AG20443 (cell line): Measurements from ENCODE around the gene TMEM254.
"Not testable (repeated sequence)": the region's sequence is repeated elsewhere in the genome, so short reads cannot be mapped to it uniquely, and the experiment has no call there.

ENCODE experiments used
- DNase-seq: peaks from one replicate; pipeline ENCODE4 v3.0.0; 2012; ENCODE audit warnings: low spot score, mixed read lengths

Gene TMEM254

DNA sequence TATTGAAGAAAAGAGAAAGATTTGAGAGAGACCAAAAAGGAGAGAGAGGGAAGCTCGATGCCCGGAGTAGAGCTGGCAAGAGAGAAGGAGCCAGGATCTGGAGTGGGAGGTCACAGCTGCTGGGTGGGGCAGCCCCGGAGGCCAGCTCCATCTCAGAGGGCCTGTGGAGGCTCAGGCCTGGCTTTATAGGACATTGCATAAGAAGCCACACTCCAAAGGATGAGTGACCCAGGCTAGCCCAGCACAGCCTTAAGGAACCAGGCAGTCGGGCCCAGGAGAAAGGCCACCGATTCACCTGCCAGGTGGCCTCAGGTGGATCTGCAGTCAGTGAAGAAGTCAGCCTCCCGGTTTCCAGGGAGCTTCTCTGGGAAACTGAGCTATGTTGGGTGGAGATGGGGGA is 54.7 kb downstream of the TMEM254 start:
- DNase-seq: peak; percentile 56

DNA sequence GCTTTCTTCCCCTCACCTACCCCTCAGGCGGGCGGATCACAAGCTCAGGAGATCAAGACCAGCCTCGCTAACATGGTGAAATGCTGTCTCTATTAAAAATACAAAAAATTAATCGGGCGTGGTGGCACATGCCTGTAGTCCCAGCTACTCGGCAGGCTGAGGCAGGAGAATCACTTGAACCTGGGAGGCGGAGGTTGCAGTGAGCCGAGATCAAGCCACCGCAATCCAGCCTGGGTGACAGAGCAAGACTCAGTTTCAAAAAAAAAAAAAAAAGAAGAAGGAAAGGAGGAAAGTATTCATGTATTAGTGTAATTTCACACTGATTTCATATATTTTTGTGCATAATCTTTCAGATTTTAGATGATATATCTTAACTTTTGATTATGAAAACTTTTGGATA is 55.2 kb downstream of the TMEM254 start:
- DNase-seq: not testable (repeated sequence)

DNA sequence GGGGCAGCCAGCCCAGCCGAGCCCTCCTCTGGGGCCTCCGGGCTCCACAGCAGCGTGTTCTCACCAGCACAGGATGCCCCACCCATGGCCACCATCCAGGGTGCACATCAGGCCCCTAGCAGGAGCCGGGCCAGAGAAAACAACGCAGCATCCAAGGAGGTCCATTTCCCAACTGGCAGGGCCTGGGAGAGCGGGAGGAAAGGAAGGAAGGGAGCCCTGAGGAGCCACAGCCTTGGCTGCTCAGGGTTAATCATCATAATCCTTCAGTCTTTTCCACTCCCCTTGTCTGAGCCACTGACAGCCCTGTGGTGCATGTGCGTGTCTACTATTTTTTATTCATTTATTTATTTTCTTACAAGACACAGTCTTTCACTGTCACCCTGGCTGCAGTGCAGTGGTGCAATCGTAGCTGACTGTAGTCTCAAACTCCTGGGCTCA is 57.7 kb downstream of the TMEM254 start:
- peak; percentile 87 for DNase-seq

DNA sequence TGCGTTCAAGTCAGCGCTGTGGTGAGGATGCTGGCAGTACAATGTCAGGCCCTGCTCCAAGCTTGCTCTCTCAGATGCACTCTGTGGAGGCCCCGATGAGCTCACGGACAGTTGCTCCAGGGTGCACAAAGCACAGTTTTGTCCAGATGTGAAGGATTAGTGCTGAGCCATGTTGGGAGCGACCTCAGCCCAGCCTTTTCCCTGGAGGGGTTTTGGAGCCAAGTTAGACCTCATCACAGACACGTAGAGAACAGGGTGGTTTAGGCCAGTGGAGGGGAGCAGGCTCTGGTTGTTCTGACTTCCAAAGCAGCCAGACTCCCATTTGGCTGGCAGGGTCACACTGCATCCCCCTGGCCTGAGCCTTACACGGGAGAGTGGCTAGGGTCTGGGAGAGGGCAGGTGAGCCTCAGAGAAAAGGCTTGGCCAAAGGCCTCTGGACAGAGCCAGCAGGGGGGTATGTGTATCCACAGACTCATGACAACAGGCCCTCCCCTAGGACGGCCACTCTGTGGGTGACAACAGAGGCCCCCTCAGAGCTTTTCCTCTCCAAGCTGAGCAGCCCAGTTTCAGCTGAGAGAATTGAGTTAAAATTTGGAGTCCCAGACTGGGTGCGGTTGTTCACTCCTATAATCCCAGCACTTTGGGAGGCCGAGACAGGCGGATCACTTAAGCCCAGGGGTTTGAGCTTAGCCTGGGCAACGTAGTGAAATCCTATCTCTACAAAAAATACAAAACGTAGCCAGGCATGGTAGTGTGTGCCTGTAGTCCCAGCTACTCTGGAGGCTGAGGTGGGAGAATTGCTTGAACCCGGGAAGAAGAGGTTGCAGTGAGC is 58.8 kb downstream of the TMEM254 start:
- DNase-seq: peak; percentile 56

DNA sequence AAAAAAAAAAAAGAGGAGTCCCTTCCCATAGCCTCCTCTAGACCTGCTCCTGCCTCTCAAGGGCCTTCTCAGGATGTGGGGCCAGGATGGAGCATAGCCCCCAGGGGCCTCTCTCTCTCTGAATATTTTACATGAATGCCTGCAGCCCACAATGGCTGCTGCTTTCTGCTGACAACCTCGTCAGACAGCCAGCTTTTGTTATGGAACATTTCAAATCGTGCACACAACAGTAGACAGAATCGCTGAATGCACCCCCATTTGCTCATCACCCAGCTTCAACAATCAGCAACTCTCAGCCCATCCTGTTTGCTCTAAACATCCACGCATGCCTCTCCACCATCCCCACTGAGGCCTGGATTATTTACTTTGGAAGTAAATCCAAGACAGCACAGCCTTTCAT is 59.5 kb downstream of the TMEM254 start:
- no peak for DNase-seq

DNA sequence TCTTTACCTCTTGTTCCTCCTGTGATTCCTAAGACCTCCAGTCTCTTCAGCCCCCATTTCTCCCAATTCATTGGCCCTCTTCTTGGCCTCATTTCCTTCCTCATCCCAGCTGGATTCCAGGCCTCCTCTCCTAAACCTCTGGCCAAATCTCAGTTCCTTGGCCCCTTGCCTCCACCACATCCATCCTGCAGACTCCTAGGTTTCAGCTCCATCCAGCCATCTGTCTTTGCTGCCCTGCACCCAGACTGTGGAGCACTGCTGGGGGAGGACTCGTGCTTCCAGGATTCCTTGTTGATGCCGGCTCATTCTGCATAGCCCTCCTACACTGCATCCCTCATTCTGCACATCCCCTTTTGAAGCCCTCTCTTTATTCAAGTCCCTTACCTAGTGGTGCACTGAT is 60.8 kb downstream of the TMEM254 start:
- no peak for DNase-seq

DNA sequence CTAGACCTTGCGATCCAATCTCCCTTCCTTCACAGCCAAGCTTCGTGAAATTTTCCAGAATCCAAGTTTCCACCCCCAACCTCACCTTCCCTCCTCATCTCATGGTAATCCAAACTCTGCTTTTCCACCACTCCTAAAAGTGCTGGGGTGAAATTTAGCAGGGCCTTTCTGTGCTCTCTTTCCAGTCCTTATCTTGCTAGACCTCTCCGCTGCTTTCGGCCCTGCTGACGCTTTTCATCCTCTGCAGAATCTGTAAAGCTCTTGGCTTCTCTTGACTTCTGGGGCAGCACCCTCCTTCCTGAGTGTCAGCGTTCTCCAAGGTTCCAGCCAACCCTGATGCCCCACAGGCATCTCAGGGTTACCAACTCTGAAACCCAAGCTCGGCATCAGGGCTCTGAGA is 61.8 kb downstream of the TMEM254 start:
- no peak for DNase-seq

DNA sequence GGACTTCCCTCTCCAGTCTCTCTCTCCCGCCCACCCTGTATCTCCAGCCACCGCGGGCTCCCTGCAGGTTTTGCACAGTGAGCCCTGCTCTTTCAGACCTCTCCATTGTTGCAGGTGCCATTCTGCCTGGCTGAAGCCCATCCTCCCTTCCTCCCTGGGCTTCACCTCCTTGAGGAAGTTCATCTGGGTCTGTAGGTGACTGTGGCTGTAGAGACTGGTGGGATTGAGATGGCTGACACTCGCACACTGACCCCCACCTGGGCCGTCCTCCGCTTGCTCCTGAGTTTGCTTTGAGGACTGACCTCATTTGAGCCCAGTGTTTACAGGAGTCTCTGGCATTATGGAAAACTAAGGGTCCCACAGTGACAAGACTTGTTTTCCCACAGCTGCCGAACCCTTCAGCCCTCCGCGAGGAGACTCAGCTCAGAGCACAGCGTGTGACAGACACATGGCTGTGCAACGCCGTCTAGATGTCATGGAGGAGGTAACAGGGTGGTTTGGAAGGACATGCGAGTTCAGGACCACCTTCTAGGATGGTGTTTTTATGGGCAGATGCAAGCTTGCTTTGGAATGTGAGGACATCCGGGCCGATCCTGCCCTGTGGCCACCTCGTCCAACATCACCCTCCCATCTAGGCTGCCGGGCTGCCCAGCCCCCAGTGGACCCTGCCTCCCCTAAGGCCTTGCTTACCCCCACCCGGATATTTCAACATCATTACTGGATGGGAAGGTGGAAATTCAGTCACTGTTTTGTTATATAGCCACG is 63.4 kb downstream of the TMEM254 start:
- no peak for DNase-seq
